GM13976 (cell line): ENCODE results near the gene SCN4B.

Experiments
- DNase-seq: peaks from one replicate; pipeline ENCODE4 v3.0.0; 2012; ENCODE audit warnings: low spot score
- in situ Hi-C: fragments of 300-500 bp; cut with MboI; formaldehyde crosslinking; loops from one replicate; pipeline ENCODE4 v1.12.0; 2022; ENCODE audit warnings: low sequenced_read_pairs, mixed read lengths, inconsistent platforms; ENCODE audit not compliant: unreplicated experiment
- TF ChIP-seq, protein P1 (sequence below): IDR thresholded peaks from 2 replicates; pipeline ENCODE4 v1.5.1; 2012; ENCODE audit warnings: borderline replicate concordance, mild to moderate bottlenecking; ENCODE audit not compliant: insufficient read depth; ENCODE audit errors: extremely low read depth, missing control alignments, control extremely low read depth

The SCN4B gene

DNA sequence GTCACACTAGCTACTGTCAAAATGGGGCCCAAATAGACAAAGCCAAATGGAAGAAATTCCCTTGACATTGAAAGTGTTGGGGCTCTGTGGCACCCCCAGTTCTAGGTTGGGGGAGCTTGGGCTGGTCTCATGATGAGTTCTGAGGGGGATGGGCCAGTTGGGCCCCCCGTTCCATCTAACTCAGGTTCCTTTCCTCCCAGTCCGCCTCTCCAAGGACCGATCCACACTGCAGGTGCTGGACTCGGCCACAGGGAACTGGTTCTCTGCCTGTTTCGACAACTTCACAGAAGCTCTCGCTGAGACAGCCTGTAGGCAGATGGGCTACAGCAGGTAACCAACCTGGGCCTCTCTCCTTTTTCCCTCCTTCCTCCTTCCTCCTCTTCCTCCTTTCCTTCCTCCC is 48.1 kb downstream of the SCN4B start:
- in situ Hi-C loops: no loop called here
- TF ChIP-seq, protein P1, sequence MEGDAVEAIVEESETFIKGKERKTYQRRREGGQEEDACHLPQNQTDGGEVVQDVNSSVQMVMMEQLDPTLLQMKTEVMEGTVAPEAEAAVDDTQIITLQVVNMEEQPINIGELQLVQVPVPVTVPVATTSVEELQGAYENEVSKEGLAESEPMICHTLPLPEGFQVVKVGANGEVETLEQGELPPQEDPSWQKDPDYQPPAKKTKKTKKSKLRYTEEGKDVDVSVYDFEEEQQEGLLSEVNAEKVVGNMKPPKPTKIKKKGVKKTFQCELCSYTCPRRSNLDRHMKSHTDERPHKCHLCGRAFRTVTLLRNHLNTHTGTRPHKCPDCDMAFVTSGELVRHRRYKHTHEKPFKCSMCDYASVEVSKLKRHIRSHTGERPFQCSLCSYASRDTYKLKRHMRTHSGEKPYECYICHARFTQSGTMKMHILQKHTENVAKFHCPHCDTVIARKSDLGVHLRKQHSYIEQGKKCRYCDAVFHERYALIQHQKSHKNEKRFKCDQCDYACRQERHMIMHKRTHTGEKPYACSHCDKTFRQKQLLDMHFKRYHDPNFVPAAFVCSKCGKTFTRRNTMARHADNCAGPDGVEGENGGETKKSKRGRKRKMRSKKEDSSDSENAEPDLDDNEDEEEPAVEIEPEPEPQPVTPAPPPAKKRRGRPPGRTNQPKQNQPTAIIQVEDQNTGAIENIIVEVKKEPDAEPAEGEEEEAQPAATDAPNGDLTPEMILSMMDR: no peak

DNA sequence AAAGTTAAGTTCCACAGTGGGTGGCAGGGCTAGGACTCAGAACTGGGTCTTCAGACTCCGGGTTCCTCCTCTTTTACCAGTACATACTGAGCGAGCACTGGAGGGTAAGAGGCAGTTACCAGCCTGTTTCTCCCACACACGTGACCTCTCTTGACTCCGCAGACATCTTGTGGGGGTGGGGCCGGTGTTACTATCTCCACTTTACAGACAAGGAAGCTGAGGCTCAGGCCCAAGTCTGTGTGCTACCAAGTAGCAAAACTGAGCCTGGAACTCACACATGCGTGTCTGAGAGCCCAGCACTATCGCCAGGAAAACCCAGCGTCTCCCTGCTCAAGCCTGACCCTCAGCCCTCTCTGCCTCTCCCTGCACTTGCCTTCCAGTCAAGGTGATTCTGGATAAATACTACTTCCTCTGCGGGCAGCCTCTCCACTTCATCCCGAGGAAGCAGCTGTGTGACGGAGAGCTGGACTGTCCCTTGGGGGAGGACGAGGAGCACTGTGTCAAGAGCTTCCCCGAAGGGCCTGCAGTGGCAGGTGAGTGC is 49.8 kb downstream of the SCN4B start:
- in situ Hi-C loops: no loop called here
- DNase-seq: no peak

More for the DNA sequence above, 48.1 kb downstream of the SCN4B start:
- no peak for DNase-seq

DNA sequence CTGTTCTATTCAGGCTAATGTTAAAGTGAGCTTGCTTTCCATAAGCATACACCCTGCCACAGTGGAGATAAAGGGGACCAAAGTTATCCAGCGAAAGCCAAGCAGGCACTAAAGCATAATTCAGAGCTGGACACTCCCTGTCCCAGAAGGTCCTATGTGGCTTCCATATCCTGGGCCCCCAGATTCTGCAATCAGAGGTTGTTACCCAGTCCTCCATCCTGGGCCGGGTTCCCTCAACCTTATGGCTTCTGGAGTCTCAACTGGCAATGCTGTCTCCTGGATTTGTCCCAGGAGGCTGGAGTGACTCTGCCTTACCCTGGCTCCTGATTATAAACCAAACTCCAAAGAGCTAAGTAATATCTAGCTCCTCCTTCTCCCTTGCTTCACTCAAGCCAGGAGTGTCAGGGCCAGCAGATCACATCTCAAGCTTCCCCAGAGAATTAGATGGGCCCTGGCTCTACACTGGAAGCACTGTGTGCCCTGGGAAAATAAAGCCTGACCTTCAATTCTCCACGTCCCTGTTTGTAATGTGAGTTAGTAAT is 51.9 kb downstream of the SCN4B start:
- TF ChIP-seq, protein P1: no peak
- no peak for DNase-seq
- in situ Hi-C loops: no loop called here

More for the DNA sequence above, 49.8 kb downstream of the SCN4B start:
- TF ChIP-seq, protein P1: no peak

DNA sequence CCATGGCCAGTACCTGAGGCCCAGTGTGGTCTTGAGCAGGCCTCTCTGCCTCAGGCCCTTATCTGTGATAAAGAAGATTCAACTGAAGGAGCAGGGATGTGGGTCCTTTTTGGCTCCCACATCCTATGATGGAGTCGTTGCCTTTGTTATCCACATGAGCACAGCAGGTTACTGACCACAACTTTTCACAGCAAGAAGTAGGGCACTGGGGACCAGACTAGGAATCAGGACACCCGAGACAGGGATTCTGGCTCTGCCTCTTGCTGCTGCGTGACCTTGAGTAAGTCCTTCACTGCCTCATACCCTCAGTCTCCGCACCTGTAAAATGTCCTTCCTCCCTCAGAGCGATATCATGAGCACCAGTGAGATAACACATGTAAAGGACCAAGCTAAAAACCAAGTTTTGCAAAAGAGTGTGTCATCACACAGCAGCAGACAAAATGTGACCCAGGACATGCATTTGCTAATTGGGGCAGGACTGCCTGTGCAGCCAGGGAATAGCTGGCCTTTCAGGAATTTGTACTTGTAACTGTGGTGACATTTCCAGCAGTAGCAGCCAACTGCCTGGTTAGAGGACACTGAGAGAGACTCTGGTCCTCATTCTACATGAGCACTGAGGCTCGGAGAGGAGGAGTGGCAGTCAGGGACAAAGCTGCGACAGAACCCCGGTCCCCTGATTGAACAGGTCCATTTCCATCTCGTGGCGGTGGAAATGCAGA is 52.6 kb downstream of the SCN4B start:
- DNase-seq: no peak
- in situ Hi-C loops: no loop called here
- TF ChIP-seq, protein P1: no peak

DNA sequence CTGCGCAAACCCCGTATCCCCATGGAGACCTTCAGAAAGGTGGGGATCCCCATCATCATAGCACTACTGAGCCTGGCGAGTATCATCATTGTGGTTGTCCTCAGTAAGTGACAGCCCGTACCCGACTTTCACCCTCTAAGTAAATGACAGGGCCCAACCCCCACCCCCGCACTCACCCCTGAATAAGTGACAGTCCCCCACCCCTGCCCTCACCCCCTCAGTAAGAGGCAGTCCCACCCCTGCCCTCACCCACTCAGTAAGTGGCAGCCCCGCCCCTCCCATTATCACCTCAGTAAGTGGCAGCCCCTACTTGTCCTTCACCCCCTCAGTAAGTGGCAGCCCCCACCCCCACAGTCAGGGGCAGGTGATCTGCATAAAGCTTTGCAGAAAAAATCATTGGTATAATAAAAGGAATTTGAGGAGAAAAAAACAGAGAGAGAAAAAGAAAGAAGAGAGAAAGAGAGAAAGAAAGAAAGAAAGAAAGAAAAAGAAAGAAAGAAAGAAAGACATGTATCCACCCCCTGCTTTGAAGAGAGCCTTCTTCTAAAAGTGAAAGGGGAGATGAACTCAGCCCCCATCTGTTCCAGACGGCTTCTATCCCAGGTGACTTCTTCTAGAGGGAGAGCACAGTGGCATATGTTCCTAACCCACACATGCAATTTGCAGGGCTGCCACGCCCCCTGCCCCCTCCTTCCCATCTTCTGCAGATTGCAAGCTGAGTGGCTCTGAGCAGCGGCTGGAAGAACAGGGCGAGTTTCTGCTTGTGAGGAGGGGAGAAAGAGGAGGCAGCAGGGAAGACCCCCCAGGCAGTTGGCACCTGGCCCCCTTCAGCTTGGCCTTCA is 53.4 kb downstream of the SCN4B start:
- no peak for DNase-seq
- in situ Hi-C loops: no loop called here
- TF ChIP-seq, protein P1: no peak

DNA sequence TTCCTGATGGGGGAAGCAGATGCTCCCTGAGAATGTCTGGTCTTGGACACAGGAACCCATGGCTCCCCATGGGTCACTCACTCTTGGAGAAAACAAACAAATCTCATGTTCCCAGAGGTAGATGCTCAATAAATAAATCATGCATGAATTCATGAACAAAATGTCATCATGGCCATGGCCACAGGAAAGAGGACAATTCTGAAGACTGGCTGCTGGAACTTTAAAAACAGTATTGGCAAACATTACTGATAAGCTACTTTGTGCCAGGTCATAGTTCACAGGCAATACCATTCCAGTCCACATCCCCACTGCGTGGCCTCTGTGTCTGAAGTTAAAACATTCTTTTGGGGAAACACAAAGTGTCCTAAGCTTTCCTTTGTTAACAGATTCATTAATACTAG is 56.7 kb downstream of the SCN4B start:
- in situ Hi-C loops: no loop called here
- TF ChIP-seq, protein P1: no peak
- no peak for DNase-seq
